GM12878 (cell line): ENCODE data around the gene FCHSD2. TPM values are rescaled to one million over a fixed set of nuclear protein-coding genes. Genes with fewer than 3 reads are reported as not detected.
"Not testable (repeated sequence)": the region's sequence is repeated elsewhere in the genome, so short reads cannot be mapped to it uniquely, and the experiment has no call there.

Experiments
- ATAC-seq: fragments of 200-7000 bp; cut with Tn5 transposase; 3 replicates; pipeline ENCODE4 v1.9.1; 2020; ENCODE audit warnings: mild to moderate bottlenecking, moderate library complexity
- BruUV-seq: library from RNA; stranded (reverse); fragments of 400-500 nt; replicated peaks from 2 replicates; lab custom pipeline; 2021; lab: Mats Ljungman, UMichigan
- CTCF ChIA-PET: fragments of 300-600 bp; sonication (Branson Sonifier 250); formaldehyde crosslinking; extraction: SDS; loops from one replicate; lab custom pipeline; 2021; ENCODE audit warnings: inconsistent platforms; lab: Yijun Ruan, JAX
- POLR2A ChIA-PET: fragments of 350-600 bp; formaldehyde crosslinking; extraction: SDS; loops from one replicate; lab custom pipeline; 2021; ENCODE audit warnings: inconsistent platforms; lab: Charles Lee
- RAD21 ChIA-PET: fragments of 300-600 bp; sonication (Branson Sonifier 250); formaldehyde crosslinking; loops from one replicate; lab custom pipeline; 2023; ENCODE audit warnings: antibody characterized with exemption; ENCODE audit not compliant: unreplicated experiment; lab: Charles Lee
- SMC1A ChIA-PET: fragments of 300-600 bp; sonication (Branson Sonifier 250); formaldehyde crosslinking; loops from one replicate; lab custom pipeline; 2023; ENCODE audit not compliant: unreplicated experiment, uncharacterized antibody; lab: Charles Lee
- DNase-seq: peaks from one replicate; pipeline ENCODE4 v3.0.0-alpha.2; 2011; ENCODE audit warnings: low read depth, low spot score
- FAIRE-seq: peaks from 3 replicates; lab custom pipeline; 2011; peaks lifted over from hg19 to GRCh38; lab: Jason Lieb, UNC
- H2AFZ ChIP-seq: 2 replicates; pipeline ENCODE4 v1.6.0; 2011; ENCODE audit warnings: low read depth, low read length, control low read depth; ENCODE audit not compliant: control insufficient read depth
- H3K27ac ChIP-seq: 2 replicates; pipeline ENCODE4 v1.5.1; 2011; ENCODE audit warnings: control low read depth; ENCODE audit not compliant: control insufficient read depth, insufficient read depth
- H3K27me3 ChIP-seq, 2 experiments: replicated peaks in 1 of 2; 2 replicates each; pipeline versions ENCODE4 v1.6.0 to v1.6.1; 2011; ENCODE audit warnings: low read length in 1 of 2; ENCODE audit not compliant: control insufficient read depth in 2 of 2, insufficient read depth in 2 of 2
- H3K36me3 ChIP-seq, 2 experiments: 2 replicates each; pipeline ENCODE4 v1.5.1; 2011; ENCODE audit warnings: low read length in 1 of 2; ENCODE audit not compliant: control insufficient read depth in 2 of 2, insufficient read depth in 2 of 2
- H3K4me1 ChIP-seq: 2 replicates; pipeline ENCODE4 v1.6.1; 2011; ENCODE audit warnings: mild to moderate bottlenecking, low read length, moderate library complexity, mixed read lengths; ENCODE audit not compliant: control insufficient read depth, insufficient read depth
- H3K4me2 ChIP-seq: 2 replicates; pipeline ENCODE4 v1.6.0; 2011; ENCODE audit warnings: control low read depth; ENCODE audit not compliant: control insufficient read depth, insufficient read depth
- H3K4me3 ChIP-seq: fragments of 200-600 bp; sonication (generic); 2 replicates; pipeline ENCODE4 v1.5.1; 2016
- H3K79me2 ChIP-seq: 2 replicates; pipeline ENCODE4 v1.6.0; 2011; ENCODE audit warnings: low read length; ENCODE audit not compliant: control insufficient read depth, insufficient read depth
- H3K9ac ChIP-seq: 2 replicates; pipeline ENCODE4 v1.8.0; 2011; ENCODE audit warnings: low read length, control low read depth, mixed read lengths; ENCODE audit not compliant: control insufficient read depth, insufficient read depth
- H3K9me3 ChIP-seq: replicated peaks from 3 replicates; pipeline ENCODE4 v1.5.1; 2011; ENCODE audit warnings: mild to moderate bottlenecking, low read length; ENCODE audit not compliant: control insufficient read depth, insufficient read depth
- H4K20me1 ChIP-seq: 2 replicates; pipeline ENCODE4 v1.6.0; 2011; ENCODE audit not compliant: control insufficient read depth, insufficient read depth
- CBX3 ChIP-seq: fragments of 200-600 bp; sonication (generic); IDR thresholded peaks from 2 replicates; pipeline ENCODE4 v1.6.1; 2016; ENCODE audit warnings: low read depth, borderline replicate concordance
- CBX5 ChIP-seq: sonication (generic); IDR thresholded peaks from 2 replicates; pipeline ENCODE4 v1.6.1; 2016; ENCODE audit warnings: low read depth, moderate library complexity, mild to moderate bottlenecking, inconsistent platforms
- SKIL ChIP-seq: fragments of 450-650 bp; IDR thresholded peaks from 2 replicates; pipeline ENCODE4 v1.6.1; 2017; ENCODE audit warnings: mild to moderate bottlenecking, low read depth, inconsistent platforms; ENCODE audit not compliant: poor library complexity, severe bottlenecking
- ZNF274 ChIP-seq: IDR thresholded peaks from one replicate; pipeline ENCODE4 v1.8.0; 2011; ENCODE audit not compliant: insufficient read length, insufficient read depth
- WGBS: methylation state at CpG from one replicate; pipeline ENCODE4 v1.1.6; 2016; ENCODE audit warnings: low lambda C conversion rate; ENCODE audit not compliant: insufficient replicate concordance, insufficient coverage; ENCODE audit errors: missing lambda C conversion rate; 5-methylcytosine and 5-hydroxymethylcytosine counted together
- in situ Hi-C: fragments of 300-500 bp; cut with MboI; formaldehyde crosslinking; loops from 9 replicates; pipeline ENCODE4 v1.14.3; 2018; ENCODE audit warnings: mixed read lengths
- intact Hi-C: fragments of 100-400 bp; cut with micrococcal nuclease; formaldehyde crosslinking; loops from one replicate; pipeline ENCODE4 v1.14.2; 2022; ENCODE audit not compliant: unreplicated experiment
- polyA plus RNA-seq, 11 experiments: library from polyadenylated mRNA; depleted of rRNA in 4 of 11; unstranded in 6 of 11; stranded (reverse) in 5 of 11; fragments of >200 nt; fragmentation: Nextera tagmentation in 4 of 11; fragmentation: Illumina TruSeq in 1 of 11; extraction: Ambion mirVana in 4 of 11; extraction: Trizol in 1 of 11; gene quantifications; 1 replicate in 1 of 11; 2 replicates in 10 of 11; pipeline versions ENCODE4 v1.2.1 to v1.2.3, GENCODE V29; 2011 to 2016; ENCODE audit warnings: inconsistent platforms in 2 of 11, missing spikeins in 2 of 11, low read depth in 1 of 11
- total RNA-seq, 4 experiments: library from RNA; depleted of rRNA in 3 of 4; stranded (reverse); fragments of >200 nt in 3 of 4; fragmentation: Illumina TruSeq in 1 of 4; extraction: Trizol in 1 of 4; gene quantifications; 2 replicates each; pipeline versions ENCODE4 v1.2.1 to v1.2.3, GENCODE V29; 2013 to 2021

Gene FCHSD2
- total and polyA plus RNA-seq, 10 of the 15 experiments (the other 5 are each of a cell fraction or from before 2014, with no cell fraction given): 13.2 to 89.8 (median 47.8) TPM

- CTCF ChIA-PET: interaction anchor here (0.8 to 4.2 kb wide), 8 partner anchors 10 to 151 kb away, joined by 3 to 16 read pairs (median 6); no protein-coding TSS in a partner anchor
- no peaks in the 10 kb centered on the region for H3K4me1 ChIP-seq
- peaks cover 12 to 42% of the 10 kb centered on the region in 2 experiments for H3K36me3 ChIP-seq
- SMC1A ChIA-PET: interaction anchor here (0.9 to 4.9 kb wide), 7 partner anchors 8 to 76 kb away, joined by 3 to 47 read pairs (median 4); no protein-coding TSS in a partner anchor
- H3K9ac ChIP-seq: no peak overlapping the region
- intact Hi-C loops: no loop called here
- no peak overlapping the region for H2AFZ ChIP-seq
- no peak overlapping the region for H3K4me2 ChIP-seq
- FAIRE-seq (no peak), ATAC-seq (no peak), DNase-seq (no peak)
- H3K79me2 ChIP-seq: peaks cover 74% of the 10 kb centered on the region
- H4K20me1 ChIP-seq: no peaks in the 10 kb centered on the region
- in situ Hi-C loops: no loop called here
- POLR2A ChIA-PET: interaction anchor here (1.5 kb wide), 1 partner anchor 10 kb away, joined by 5 read pairs; no protein-coding TSS in a partner anchor
- peaks cover 16% of the 10 kb centered on the region for H3K9me3 ChIP-seq
- H3K4me3 ChIP-seq: no peak overlapping the region
- H3K27me3 ChIP-seq: no peaks in the 10 kb centered on the region
- TF ChIP-seq CBX3: 0 out of 2 replicates have a peak, but pooled peaks have one; percentile 83
- TF ChIP-seq CBX5: peak; percentile 92; the same call in 1 of the 2 replicates
- TF ChIP-seq SKIL: peak; percentile 49
- TF ChIP-seq ZNF274: no peak
- no peak overlapping the region for H3K27ac ChIP-seq
- no TSS peak for BruUV-seq
- RAD21 ChIA-PET: interaction anchor here (0.7 kb wide), 2 partner anchors 57 to 130 kb away, joined by 3 to 4 read pairs; no protein-coding TSS in a partner anchor
Observed at GRCh38 chr11:73124800-73125199, 17.3 kb downstream of the FCHSD2 start.

- RAD21 ChIA-PET: interaction anchor here (0.7 kb wide), 1 partner anchor 129 kb away, joined by 3 read pairs; no protein-coding TSS in a partner anchor
- ATAC-seq, in situ Hi-C loops, DNase-seq, H3K4me3 ChIP-seq, H3K27me3 ChIP-seq, H3K4me1 ChIP-seq, BruUV-seq, FAIRE-seq, H3K9ac ChIP-seq, H3K27ac ChIP-seq, intact Hi-C loops, H4K20me1 ChIP-seq, H3K4me2 ChIP-seq, H2AFZ ChIP-seq: not testable (repeated sequence)
- SMC1A ChIA-PET: interaction anchor here (0.8 to 4.9 kb wide), 7 partner anchors 8 to 242 kb away, joined by 3 to 47 read pairs (median 3); no protein-coding TSS in a partner anchor
- WGBS: 100% methylated on average over 4 of the region's 4 CpGs
- CTCF ChIA-PET: interaction anchor here (1.0 to 1.3 kb wide), 2 partner anchors 13 to 37 kb away, joined by 3 read pairs; no protein-coding TSS in a partner anchor
- Histone ChIP-seq H3K36me3 (peaks cover 9 to 42% of the 10 kb centered on the region in 2 experiments), H3K79me2 (peaks cover 71% of the 10 kb centered on the region), H3K9me3 (peaks cover 16% of the 10 kb centered on the region)
- POLR2A ChIA-PET: interaction anchor here (1.5 kb wide), 1 partner anchor 9 kb away, joined by 5 read pairs; no protein-coding TSS in a partner anchor
Observed at GRCh38 chr11:73123892-73124291, 18.2 kb downstream of the FCHSD2 start.
